DND-41 (cell line): ENCODE measurements around the gene LPGAT1.

Experiments
- ATAC-seq: fragments of 200-7000 bp; cut with Tn5 transposase; 3 replicates; pipeline ENCODE4 v1.9.1; 2021; ENCODE audit warnings: low read depth; ENCODE audit not compliant: insufficient read depth
- DNase-seq: peaks from one replicate; pipeline ENCODE4 v3.0.0-alpha.2; 2020
- H2AFZ ChIP-seq: 2 replicates; pipeline ENCODE4 v1.6.0; 2012; ENCODE audit warnings: low read depth, low read length
- H3K27ac ChIP-seq: 2 replicates; pipeline ENCODE4 v1.5.1; 2012; ENCODE audit warnings: low read length, inconsistent platforms
- H3K27me3 ChIP-seq: fragments of 200-600 bp; sonication (generic); 2 replicates; pipeline ENCODE4 v1.6.0; 2012; ENCODE audit warnings: low read length, mild to moderate bottlenecking, inconsistent platforms; ENCODE audit not compliant: insufficient read depth, poor library complexity
- H3K36me3 ChIP-seq: 2 replicates; pipeline ENCODE4 v1.5.1; 2012; ENCODE audit warnings: low read length, inconsistent platforms; ENCODE audit not compliant: insufficient read depth
- H3K4me1 ChIP-seq: 2 replicates; pipeline ENCODE4 v1.5.1; 2012; ENCODE audit warnings: mild to moderate bottlenecking, low read length; ENCODE audit not compliant: insufficient read depth
- H3K4me2 ChIP-seq: 2 replicates; pipeline ENCODE4 v1.6.0; 2012; ENCODE audit warnings: mild to moderate bottlenecking, moderate library complexity, low read length, inconsistent platforms; ENCODE audit not compliant: insufficient read depth
- H3K4me3 ChIP-seq, 2 experiments: fragments of 200-600 bp in 1 of 2; shearing (Covaris generic) in 1 of 2; 2 replicates each; pipeline ENCODE4 v1.5.1; 2012 to 2016; ENCODE audit warnings: inconsistent platforms in 2 of 2, low read length in 2 of 2, mild to moderate bottlenecking in 2 of 2, low read depth in 1 of 2, moderate library complexity in 1 of 2
- H3K79me2 ChIP-seq: 2 replicates; pipeline ENCODE4 v1.6.0; 2012; ENCODE audit warnings: low read length, inconsistent platforms; ENCODE audit not compliant: insufficient read depth
- H3K9ac ChIP-seq: 2 replicates; pipeline ENCODE4 v1.6.0; 2012; ENCODE audit warnings: low read depth, mild to moderate bottlenecking, inconsistent platforms, low read length, moderate library complexity
- H3K9me3 ChIP-seq: 2 replicates; pipeline ENCODE4 v1.5.1; 2012; ENCODE audit warnings: low read length, moderate library complexity, mild to moderate bottlenecking, inconsistent platforms; ENCODE audit not compliant: insufficient read depth, severe bottlenecking
- H4K20me1 ChIP-seq: 2 replicates; pipeline ENCODE4 v1.6.0; 2012; ENCODE audit warnings: low read length; ENCODE audit not compliant: insufficient read depth
- CTCF ChIP-seq: IDR thresholded peaks from 2 replicates; pipeline ENCODE4 v1.5.1; 2012; ENCODE audit warnings: borderline replicate concordance, low read length, moderate library complexity, mild to moderate bottlenecking; ENCODE audit not compliant: poor library complexity, severe bottlenecking; ENCODE audit errors: extremely low read depth
- EZH2 ChIP-seq: IDR thresholded peaks from 3 replicates; pipeline ENCODE4 v1.6.1; 2012; ENCODE audit warnings: borderline replicate concordance, low read depth, mild to moderate bottlenecking, moderate library complexity, low read length, inconsistent platforms; ENCODE audit not compliant: severe bottlenecking

LPGAT1 gene

GRCh38 chr1:211753649-211754251 is 76.8 kb downstream of the LPGAT1 start:
- Histone ChIP-seq H3K4me1 (no peaks in the 10 kb centered on the region), H3K4me3 (no peak overlapping the region), H3K27ac (no peak overlapping the region), H3K9ac (no peak overlapping the region), H2AFZ (no peak overlapping the region), H3K4me2 (no peak overlapping the region), H4K20me1 (no peaks in the 10 kb centered on the region), H3K27me3 (no peaks in the 10 kb centered on the region), H3K79me2 (no peaks in the 10 kb centered on the region), H3K9me3 (peaks cover 3% of the 10 kb centered on the region), H3K36me3 (peaks cover 15% of the 10 kb centered on the region; the same call in 1 of the 2 replicates)
- ATAC-seq (no peak), DNase-seq (no peak)
- TF ChIP-seq CTCF (no peak), EZH2 (no peak)

- H3K9ac ChIP-seq = no peak overlapping the region
- no peak for ATAC-seq
- H3K9me3 ChIP-seq = no peaks in the 10 kb centered on the region
- peaks cover 19% of the 10 kb centered on the region; the same call in 1 of the 2 replicates for H3K36me3 ChIP-seq
- no peak for DNase-seq
- H3K27ac ChIP-seq = no peak overlapping the region
- no peak for TF ChIP-seq CTCF
- H3K4me2 ChIP-seq = no peak overlapping the region
- no peak overlapping the region for H2AFZ ChIP-seq
- no peak overlapping the region for H3K4me3 ChIP-seq
- H4K20me1 ChIP-seq = no peaks in the 10 kb centered on the region
- no peaks in the 10 kb centered on the region for H3K79me2 ChIP-seq
- H3K27me3 ChIP-seq = no peaks in the 10 kb centered on the region
- no peaks in the 10 kb centered on the region for H3K4me1 ChIP-seq
Observed at GRCh38 chr1:211752951-211753486, 77.5 kb downstream of the LPGAT1 start.

- Histone ChIP-seq H3K36me3 (peaks cover 23% of the 10 kb centered on the region; the same call in 1 of the 2 replicates), H3K4me3 (no peak overlapping the region), H3K4me2 (no peak overlapping the region), H3K9ac (no peak overlapping the region), H2AFZ (no peak overlapping the region), H3K27ac (no peak overlapping the region), H3K4me1 (no peaks in the 10 kb centered on the region), H3K9me3 (no peaks in the 10 kb centered on the region), H3K27me3 (no peaks in the 10 kb centered on the region), H3K79me2 (no peaks in the 10 kb centered on the region), H4K20me1 (no peaks in the 10 kb centered on the region)
- DNase-seq (no peak), ATAC-seq (no peak)
- TF ChIP-seq EZH2 (no peak), CTCF (no peak)
Observed at GRCh38 chr1:211752317-211752716, 78.2 kb downstream of the LPGAT1 start.
